Measurements from ENCODE around the gene TBC1D30.

The TBC1D30 gene

GRCh38 chr12:64860446-64860998 lies 36.1 kb downstream of the TBC1D30 start:
- DNase-seq (ENCODE audit: low read depth) = no peak

- DNase-seq (ENCODE audit: low read depth) = no peak
Observed at GRCh38 chr12:64864319-64864718, 39.9 kb downstream of the TBC1D30 start.

GRCh38 chr12:64875186-64875585 lies 50.7 kb downstream of the TBC1D30 start:
- DNase-seq (ENCODE audit: low read depth) = no peak

- DNase-seq (ENCODE audit: low read depth) = no peak
Observed at GRCh38 chr12:64876388-64877071, 52.1 kb downstream of the TBC1D30 start.

- no peak for DNase-seq (ENCODE audit: low read depth)
Observed at GRCh38 chr12:64877363-64878004, 53.0 kb downstream of the TBC1D30 start.

GRCh38 chr12:64882687-64883086 lies 58.2 kb downstream of the TBC1D30 start:
- no peak for DNase-seq (ENCODE audit: low read depth)

GRCh38 chr12:64883264-64884163 lies 59.1 kb downstream of the TBC1D30 start:
- DNase-seq (ENCODE audit: low read depth) = no peak

GRCh38 chr12:64884164-64884542 lies 59.7 kb downstream of the TBC1D30 start:
- no peak for DNase-seq (ENCODE audit: low read depth)

GRCh38 chr12:64884728-64885127 lies 60.3 kb downstream of the TBC1D30 start:
- DNase-seq (ENCODE audit: low read depth) = no peak

- no peak for DNase-seq (ENCODE audit: low read depth)
Observed at GRCh38 chr12:64889434-64890216, 65.2 kb downstream of the TBC1D30 start.

GRCh38 chr12:64890873-64891468 lies 66.5 kb downstream of the TBC1D30 start:
- peak; percentile 28 for DNase-seq (ENCODE audit: low read depth)

GRCh38 chr12:64891629-64892028 lies 67.2 kb downstream of the TBC1D30 start:
- DNase-seq (ENCODE audit: low read depth) = no peak

GRCh38 chr12:64892561-64892960 lies 68.1 kb downstream of the TBC1D30 start:
- no peak for DNase-seq (ENCODE audit: low read depth)

GRCh38 chr12:64893961-64894360 lies 69.5 kb downstream of the TBC1D30 start:
- peak; percentile 39 for DNase-seq (ENCODE audit: low read depth)

GRCh38 chr12:64894827-64895475 lies 70.5 kb downstream of the TBC1D30 start:
- DNase-seq (ENCODE audit: low read depth) = no peak

- no peak for DNase-seq (ENCODE audit: low read depth)
Observed at GRCh38 chr12:64895526-64895925, 71.1 kb downstream of the TBC1D30 start.

- peak; percentile 35 for DNase-seq (ENCODE audit: low read depth)
Observed at GRCh38 chr12:64900540-64900939, 76.1 kb downstream of the TBC1D30 start.

- DNase-seq (ENCODE audit: low read depth) = no peak
Observed at GRCh38 chr12:64903479-64904152, 79.2 kb downstream of the TBC1D30 start.

- no peak for DNase-seq (ENCODE audit: low read depth)
Observed at GRCh38 chr12:64907097-64907496, 82.7 kb downstream of the TBC1D30 start.

- DNase-seq (ENCODE audit: low read depth) = no peak
Observed at GRCh38 chr12:64909124-64909523, 84.7 kb downstream of the TBC1D30 start.

All from GM04504 (cell line).